ENCODE data around the gene ACAD9.
"Not testable (repeated sequence)": the region's sequence is repeated elsewhere in the genome, so short reads cannot be mapped to it uniquely, and the experiment has no call there.

ACAD9 gene

DNA sequence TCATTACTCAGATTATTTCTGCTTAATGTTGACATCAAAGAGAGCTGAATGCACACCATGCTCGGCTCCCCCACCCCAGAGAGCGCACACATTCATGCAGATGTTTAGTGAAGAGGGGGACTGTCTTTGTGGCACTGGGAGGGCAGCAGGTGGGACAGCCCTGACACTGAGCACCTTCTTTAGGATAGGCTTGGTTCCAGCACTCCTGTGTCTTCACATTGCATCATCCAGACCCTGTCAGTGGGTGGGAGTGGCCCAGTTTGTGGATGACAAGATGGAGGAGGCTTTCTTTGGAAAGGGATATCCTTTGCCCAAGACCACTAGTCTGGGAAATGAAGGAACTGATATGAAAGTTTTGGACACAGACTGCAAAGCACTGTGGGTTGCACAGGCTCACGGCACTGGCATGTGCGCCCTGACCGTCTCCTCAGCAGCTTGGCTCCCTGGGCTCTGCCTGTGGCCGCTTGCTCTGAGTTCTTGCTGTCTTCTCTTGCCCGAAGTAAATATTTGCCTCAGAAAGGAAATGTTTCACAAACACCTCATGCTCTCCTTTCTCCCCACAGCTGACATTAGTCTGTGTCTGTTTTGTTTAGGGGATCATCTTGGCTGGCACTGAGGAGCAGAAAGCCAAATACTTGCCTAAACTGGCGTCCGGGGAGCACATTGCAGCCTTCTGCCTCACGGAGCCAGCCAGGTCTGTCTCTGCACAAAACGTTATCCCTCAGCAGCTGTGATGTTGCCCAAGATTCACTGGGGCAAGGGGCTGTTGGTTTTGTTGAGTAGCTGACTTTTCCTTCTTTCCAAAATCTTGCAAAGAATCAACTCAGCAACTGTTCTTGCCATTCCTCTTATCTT lies 16.6 kb downstream of the ACAD9 start:
- DNase-seq (ENCODE audit: low read depth), result no peak

DNA sequence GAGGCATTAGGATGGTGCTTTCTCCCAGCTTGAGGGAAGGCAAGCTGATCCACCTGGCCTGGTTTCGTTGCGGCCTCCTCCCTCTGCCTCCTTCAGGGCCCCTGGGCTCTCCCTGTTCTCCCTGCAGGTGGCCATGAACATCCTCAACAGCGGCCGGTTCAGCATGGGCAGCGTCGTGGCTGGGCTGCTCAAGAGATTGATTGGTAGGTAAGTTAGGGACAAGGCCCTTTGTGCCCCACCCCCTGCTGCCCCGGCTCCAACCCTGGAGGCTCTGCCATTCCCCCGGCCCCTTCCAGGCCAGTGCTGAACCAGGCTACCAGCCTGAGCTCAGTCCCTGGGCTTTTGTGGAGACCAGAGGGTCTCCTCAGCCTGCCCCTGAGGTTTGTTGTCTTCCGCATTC lies 23.0 kb downstream of the ACAD9 start:
- DNase-seq (ENCODE audit: low read depth), result no peak

DNA sequence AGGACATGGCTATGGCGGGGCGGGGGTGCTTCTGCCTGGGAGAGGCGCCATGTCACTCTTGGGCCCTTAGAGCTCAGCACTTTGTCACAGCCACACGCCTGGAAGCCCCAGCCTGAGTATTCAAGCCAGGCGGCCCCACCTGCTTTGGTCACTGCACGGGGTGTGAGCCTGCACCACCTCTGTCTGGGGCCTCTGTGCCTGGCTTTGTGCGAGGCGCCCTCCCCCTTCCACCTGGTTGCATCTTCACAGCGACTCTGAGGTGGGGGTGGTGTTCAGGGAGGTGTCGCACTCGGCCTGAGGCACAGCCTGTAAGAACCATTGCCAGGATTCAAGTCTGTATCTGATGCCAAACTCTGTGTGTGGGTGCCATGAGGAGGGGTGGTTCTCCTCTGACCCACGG lies 24.1 kb downstream of the ACAD9 start:
- no peak for DNase-seq (ENCODE audit: low read depth)

DNA sequence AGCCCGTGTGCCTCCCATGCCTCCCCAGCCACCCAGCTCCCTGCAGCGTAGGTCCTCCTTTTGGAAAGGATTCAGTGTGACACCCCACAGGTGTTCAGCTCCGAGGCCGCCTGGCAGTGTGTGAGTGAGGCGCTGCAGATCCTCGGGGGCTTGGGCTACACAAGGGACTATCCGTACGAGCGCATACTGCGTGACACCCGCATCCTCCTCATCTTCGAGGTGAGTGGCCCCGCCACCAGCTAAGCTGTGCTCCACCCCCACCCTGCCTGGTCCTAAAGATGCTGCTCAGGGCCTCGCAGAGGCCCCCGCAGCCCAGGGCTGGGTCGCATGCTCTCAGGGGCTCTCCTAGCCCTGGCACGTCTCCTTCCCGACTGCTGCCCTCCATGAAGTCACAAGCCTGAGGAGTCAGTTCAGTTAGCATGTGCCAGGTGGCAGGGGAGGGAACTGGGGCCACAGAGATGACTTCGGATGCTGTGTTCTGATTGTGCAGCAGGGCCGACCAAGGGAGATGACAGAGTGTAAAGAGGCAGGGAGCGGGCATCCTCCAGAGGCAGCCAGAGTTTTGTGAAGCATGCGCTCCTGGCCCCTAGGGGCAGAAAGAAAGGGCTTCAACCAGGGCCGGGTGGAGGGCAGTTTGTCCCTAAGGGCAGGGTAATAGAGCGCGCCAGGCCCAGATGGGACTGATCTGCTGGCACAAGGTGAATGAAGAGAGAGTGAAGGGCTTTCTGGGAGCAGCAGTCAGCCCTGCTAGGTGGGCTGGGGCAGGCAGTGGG lies 26.8 kb downstream of the ACAD9 start:
- DNase-seq (ENCODE audit: low read depth), result no peak

DNA sequence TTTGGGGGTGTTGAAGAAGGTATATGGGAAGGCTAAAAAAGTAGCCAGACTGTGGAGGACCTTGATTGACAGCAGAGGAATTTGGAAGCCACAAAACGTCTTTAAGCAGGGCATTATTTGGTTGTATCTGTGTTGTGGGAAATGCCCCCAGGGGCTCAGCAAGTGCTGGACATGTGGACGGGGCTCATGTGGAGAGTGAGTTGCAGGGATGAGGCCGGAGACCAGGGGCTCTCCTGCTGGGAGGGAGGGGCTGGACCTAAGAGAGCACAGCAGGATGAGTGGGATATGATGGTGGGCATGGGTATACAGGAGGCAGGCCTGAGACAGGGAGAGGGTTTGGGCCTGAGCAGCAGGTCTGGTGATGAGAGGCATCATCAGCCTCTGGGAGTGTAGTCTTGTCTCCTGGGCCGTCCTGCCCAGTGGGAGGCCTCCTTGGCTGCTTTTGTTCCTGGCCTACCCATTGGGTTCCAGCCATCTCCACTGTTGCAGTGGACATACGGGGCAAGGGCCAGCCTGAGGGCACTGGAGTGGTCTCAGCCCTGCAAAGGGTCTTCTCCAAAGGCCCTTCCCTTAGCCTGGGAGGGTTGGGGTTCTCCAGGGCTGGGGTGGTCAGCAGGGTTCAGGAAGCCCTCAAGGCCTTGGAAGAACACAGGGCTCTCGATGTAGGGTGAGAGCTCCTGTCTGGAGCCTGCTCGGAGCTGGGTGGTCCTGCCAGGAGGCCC lies 27.5 kb downstream of the ACAD9 start:
- DNase-seq (ENCODE audit: low read depth), result no peak

DNA sequence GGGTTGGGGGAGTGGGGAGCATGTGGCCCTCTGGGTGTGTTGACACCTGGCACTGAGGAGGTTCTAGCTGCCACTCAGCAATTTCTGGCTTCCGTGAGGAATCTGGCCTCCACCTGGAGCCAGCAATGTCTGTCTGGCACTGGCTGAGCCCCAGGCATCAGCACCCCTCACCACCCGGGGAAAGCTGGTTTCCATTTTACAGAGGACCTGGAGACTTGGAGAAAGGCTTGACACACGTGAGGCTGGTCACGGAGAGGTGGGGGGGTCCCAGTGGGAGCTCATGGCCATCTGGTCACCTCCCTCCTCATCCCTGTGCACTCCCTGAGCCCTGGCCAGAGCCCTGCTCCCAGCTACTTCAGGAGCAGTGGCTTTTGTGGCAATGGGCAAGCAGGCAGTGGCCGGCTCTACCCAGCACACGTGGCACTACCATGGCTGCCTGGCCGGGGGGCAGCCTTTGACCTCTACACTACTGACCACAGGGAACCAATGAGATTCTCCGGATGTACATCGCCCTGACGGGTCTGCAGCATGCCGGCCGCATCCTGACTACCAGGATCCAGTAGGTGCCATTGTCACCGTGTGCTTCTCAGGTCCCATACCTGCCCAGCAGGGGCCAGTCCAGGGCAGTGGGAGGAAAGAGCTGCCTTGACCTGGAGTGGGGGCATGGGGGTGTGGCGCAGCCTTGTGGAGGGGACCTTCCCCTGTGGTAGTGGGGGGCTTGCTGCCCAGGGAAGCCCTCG lies 28.5 kb downstream of the ACAD9 start:
- no peak for DNase-seq (ENCODE audit: low read depth)

DNA sequence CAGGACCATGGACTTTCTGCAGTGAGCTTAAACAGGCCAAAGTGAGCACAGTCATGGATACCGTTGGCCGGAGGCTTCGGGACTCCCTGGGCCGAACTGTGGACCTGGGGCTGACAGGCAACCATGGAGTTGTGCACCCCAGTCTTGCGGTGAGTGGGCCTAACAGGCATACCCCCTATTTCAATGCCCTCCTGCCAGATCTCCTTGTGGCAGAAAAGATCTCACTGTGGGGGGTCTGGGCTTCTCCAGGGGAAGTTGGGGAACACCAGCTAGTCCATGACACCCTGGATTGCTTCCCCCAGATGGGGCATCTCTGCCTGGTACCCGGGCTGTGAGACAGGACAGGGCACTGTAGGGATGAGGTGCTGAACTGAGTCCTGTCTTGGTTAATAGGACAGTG lies 29.5 kb downstream of the ACAD9 start:
- no peak for DNase-seq (ENCODE audit: low read depth)

DNA sequence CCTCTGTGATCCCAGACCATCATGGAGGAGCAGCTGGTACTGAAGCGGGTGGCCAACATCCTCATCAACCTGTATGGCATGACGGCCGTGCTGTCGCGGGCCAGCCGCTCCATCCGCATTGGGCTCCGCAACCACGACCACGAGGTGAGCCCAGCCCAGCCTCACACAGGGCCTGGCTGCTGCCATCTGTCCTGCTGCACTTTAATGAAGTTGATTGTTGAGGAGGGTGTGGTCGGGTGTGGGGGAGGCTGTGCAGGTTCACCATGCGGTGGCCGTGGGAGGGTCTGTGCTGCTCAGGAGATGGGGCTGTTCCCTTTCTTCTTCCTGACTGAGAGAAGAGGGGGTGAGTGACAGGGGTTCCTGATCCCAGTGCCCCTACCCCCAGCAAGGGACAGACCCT lies 30.6 kb downstream of the ACAD9 start:
- no peak for DNase-seq (ENCODE audit: low read depth)

DNA sequence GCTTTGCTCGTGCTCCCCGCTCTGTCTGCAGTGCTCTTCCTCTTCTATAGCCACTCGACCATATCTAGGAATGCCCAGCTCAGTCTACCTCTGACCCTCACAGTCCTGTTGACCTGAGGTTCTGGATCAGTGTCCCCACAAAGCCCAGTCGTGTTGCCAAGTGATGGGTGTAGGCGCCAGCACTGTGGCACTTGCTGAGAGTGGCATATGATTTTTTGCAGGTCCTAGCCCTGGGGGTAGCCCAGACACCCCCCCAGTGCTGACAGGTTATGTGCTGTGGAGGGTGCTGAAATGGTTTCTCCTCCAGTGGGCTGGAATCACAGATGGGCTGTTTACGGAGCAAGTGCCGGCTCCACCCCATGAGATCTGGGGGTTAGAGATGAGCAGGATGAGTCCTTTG lies 32.5 kb downstream of the ACAD9 start:
- DNase-seq (ENCODE audit: low read depth), result no peak

DNA sequence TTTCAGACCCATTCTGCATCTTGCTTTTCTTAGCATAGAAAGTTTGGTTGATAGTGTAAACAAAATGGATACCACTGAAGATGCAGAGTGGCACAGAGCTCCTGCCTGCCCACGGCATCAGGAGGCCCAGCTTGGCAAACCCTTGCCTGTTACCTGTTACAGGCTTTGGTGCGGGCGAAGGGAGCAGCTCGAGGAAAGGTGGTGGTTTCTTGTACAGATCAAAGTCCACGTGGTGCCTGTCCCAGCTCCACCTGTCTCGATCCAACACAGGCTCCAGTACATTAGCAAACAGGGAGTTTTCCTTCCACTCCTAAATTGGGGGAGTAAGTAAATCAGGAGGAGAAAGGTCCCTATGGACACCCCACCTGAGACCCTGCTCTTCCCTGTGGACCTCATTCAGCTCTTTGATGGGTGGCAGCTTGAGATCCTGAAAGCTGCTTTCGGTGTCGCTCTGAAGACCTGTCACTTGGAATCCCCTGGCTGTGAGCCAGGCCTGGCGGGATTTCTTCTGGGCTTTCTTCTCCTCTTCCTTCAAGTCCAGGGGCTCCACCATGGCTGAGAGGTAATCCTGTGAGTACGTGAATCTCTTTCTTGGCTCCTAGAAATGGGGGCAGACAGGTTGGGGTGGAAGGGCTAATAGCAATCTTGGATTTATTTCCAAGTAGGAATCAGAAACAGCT lies 35.7 kb downstream of the ACAD9 start:
- no peak for DNase-seq (ENCODE audit: low read depth)

DNA sequence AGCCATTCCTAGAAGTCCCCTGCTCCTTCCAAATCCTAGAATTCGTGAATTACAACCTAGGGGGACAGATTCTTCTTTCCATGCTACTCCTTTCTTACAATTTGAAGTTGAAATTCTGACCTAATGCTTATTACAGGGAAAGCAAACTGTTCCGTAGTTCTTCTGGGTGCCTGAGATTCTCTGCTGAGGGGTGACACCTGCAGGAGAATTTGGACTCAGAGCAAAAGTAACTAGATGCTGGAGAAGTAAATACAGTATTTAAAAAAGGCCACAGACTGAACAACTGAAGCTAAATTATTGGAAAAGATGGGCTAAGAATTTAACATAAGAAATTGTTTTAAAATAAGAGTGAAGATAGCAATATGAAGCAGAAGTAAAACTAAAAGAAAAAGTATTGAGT lies 37.9 kb downstream of the ACAD9 start:
- no peak for DNase-seq (ENCODE audit: low read depth)

DNA sequence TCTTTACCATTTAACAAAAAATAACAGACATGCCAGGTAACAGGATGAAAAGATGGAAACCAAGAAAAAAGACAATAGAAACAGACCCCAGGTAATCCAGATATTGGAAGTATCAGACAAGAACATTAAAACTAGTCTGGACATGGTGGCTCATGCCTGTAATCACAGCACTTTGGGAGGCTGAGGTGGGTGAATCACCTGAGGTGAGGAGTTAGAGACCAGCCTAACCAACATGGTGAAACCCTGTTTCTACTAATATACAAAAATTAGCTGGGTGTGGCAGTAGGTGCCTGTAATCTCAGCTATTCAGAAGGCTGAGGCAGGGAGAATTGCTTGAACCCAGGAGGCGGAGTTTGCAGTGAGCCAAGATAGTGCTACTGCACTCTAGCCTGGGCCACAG lies 40.6 kb downstream of the ACAD9 start:
- no peak for DNase-seq (ENCODE audit: low read depth)

DNA sequence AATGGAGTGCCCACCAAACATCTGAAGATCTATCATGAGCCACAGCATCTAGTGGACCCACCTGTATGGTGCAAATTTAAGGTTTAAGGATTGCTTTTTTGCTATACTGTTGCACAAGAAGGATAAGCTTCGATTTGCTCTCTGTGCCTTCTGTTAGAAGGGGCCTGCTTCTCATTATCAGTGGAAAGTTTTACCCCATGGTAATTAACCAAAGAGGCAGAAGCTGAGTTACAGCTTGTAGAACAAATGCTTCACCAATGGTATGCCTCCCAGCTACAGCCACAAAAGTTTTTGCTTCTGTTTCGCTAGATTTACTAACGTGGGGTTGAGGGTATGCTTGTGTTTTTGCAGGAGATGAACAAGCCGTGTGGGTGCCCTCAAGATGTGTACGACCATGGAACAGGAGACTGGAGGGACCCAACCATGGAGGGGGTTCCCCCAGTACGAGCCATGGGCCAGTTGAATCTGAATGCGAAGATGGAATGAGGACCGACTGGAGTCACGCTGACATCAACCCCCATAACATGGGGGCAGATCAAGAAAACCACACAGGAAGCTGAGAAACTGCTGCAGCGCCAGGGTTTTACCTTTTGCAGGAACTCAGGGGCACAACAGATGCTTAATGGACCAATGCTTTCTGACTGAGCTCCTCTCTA lies 43.5 kb downstream of the ACAD9 start:
- peak; percentile 44 for DNase-seq (ENCODE audit: low read depth)

DNA sequence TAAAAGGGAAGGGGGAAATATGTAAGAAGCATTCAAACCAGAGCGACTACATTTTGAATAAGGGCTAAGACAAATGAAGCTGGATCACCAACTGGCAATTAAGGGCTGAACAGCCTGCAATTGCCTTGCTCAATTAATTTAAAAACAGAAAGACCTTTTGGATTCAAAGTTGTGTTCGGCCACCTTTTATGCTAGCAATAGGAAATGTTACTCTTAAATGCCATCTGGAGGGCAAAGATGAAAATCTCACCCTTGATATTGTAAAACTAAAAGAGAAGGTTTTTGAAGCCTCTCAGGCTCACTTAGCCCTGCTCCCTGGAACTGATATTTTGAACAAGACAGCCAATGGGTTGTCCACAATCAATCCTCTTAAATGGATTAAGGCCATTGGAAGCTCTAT lies 44.2 kb downstream of the ACAD9 start:
- DNase-seq (ENCODE audit: low read depth), result no peak

DNA sequence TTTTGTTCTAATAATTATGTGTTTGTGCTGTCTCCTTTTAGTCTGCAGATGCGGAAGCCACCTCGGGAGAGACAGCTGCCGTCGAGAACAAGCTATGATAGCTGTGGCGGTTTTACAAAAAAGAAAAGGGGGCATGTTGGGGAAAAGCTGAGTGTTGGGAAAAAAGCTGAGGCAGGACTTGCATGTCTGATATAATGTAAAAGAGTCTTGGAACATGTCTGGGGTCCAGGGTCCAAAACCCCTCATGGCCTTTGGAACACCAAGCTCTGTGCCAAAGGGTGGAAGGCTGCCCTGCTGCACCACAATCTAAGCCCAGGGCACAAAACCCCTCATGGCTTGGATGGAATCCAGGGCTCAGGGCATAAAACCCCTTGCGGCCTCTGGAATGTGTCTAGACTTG lies 44.6 kb downstream of the ACAD9 start:
- not testable (repeated sequence) for DNase-seq (ENCODE audit: low read depth)

DNA sequence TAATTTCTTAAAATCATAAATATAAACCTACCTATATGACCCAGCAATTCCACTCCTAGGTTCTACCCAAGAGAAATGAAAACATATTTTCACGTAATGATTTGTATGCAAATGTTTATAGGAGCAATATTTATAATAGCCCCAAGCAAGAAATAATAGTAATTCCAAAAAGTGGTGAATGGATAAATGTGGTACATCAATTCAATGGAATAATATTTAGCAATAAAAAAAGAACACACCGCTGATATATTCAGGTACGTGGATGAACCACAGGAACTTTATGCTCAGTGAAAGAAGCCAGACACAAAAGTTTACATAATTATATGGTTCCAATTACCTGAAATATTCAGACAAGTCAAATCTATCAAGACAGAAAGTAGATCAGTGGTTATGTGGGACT lies 49.9 kb downstream of the ACAD9 start:
- DNase-seq (ENCODE audit: low read depth), result no peak

DNA sequence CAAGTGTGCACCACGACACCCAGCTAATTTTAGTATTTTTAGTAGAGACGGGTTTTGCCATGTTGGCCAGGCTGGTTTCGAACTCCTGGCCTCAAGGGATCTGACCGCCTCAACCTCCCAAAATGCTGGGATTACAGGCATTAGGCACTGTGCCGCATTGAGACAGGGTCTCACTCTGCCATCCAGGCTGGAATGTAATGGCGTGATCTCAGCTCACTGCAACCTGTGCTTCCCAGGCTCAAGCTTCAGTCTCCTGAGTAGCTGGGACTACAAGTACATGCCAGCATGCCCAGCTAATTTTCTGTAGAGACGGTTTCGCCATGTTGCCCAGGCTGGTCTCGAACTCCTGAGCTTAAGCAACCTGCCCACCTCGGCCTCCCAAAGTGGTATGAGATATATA lies 51.6 kb downstream of the ACAD9 start:
- no peak for DNase-seq (ENCODE audit: low read depth)

DNA sequence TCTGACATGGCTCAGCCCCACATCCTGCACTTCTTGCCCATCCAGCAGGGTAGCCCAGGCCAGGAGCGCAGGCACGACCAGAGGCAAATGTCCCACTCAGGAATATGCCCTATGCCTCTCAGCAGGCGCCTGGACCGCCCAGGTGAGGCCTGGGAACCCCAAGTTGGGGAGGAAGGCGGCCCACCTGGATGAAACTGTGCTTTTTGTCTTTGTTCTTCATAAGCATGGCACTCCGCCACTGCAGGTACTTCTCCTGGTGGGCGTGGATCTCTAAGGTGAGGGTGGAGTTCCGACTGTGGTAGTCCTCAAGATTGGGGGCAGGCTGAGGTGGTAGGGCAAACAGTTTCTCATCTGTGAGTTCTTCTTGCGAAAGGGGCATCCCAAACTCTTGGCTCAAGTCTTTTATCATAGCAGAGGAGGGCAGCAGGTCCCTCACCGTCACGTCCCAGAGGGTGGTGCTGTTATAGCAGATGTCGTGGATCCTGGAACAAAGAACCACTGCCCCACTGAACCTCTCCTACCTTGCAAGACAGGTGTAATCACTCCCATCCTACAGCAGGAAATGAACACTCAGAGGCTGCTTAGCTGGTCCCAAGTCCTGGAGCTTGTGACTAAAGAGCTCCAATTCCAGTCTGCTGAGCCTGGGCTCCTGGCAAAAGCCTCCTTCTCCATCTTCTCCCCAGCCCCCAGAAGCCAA lies 53.2 kb downstream of the ACAD9 start:
- DNase-seq (ENCODE audit: low read depth), result no peak

DNA sequence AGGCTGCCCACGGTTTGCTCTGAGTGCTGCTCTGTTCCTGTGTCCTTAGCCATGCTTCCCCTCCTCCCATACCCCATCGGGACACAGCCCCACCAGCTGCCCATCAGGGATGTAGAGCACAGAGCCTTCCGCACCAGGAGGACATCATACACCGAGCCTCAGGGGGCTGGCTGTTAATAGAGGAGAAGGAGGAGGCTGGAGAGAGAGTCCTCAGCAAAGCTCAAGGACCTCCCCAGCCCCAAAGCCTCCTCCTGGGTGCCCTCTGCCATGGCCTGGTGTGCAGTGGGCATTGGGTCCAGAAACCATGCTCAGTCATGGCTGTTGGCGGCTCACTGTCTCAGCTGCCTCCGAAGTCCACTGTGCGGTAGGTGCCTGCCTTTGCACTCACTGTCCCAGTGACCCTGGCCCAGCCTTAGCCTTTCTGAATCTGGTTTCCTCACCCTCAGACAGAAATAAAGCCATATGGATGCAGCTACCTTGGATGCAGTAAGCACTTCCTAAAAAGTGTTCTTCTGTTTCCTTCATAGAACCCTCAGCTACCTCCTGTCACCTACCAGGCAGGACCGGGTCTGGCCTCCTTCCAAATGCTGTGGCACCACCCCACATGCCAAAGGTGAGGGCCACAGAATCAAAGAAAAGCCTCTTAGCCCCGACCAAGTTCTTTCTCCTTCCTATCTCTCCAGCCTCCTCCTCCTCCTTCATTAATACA lies 53.9 kb downstream of the ACAD9 start:
- DNase-seq (ENCODE audit: low read depth), result no peak

DNA sequence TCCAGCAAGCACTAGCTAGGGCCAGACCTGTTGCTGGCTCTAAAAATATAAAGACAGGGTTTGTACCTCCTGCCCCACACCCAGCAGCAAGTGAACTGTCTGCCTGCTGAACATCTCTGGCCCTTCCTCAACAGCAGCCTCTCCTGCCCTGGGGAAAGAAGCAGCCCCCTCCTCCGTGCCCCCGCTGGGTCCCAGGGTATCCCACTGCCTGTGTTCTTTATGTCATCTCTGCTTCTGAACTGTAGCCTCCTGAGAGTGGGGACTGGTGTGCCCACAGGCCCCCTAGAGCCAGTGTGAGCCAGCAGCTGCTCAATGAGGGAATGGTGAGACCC lies 54.5 kb downstream of the ACAD9 start:
- DNase-seq (ENCODE audit: low read depth), result no peak

All from activated T-cell treated with anti-CD3 and anti-CD28 coated beads for 24 hours (primary cell).